B cell (primary cell): Measurements from ENCODE around the gene MFSD6L. TPM values are rescaled to one million over a fixed set of nuclear protein-coding genes. Genes with fewer than 3 reads are reported as not detected.

ENCODE experiments used
- ATAC-seq: fragments of 200-7000 bp; cut with Tn5 transposase; one replicate; pipeline ENCODE4 v1.10.0; 2021; ENCODE audit warnings: low read depth, mild to moderate bottlenecking, moderate number of reproducible peaks, moderate library complexity
- CTCF ChIA-PET: fragments of 350-600 bp; sonication (Branson Sonifier 250); formaldehyde crosslinking; loops from one replicate; lab custom pipeline; 2021; ENCODE audit warnings: antibody characterized with exemption, inconsistent platforms; lab: Charles Lee
- POLR2A ChIA-PET: fragments of 350-600 bp; sonication (Branson Sonifier 250); formaldehyde crosslinking; loops from one replicate; lab custom pipeline; 2021; ENCODE audit warnings: antibody characterized with exemption; lab: Charles Lee
- DNase-seq: peaks from one replicate; pipeline ENCODE4 v3.0.0; 2013
- H2AFZ ChIP-seq: 2 replicates; pipeline ENCODE4 v1.6.1; 2012; ENCODE audit warnings: mild to moderate bottlenecking, low read depth, low read length; ENCODE audit not compliant: insufficient read depth, poor library complexity, severe bottlenecking
- H3K27ac ChIP-seq, 2 donors: 1 replicate in 1 of 2; 2 replicates in 1 of 2; pipeline ENCODE4 v1.5.1; 2012 to 2013; ENCODE audit warnings: low read length in 2 of 2, mild to moderate bottlenecking in 2 of 2, moderate library complexity in 1 of 2
- H3K27me3 ChIP-seq, 4 experiments: fragments of 200-600 bp in 1 of 4; sonication (generic) in 1 of 4; replicated peaks in 1 of 4; 1 replicate in 2 of 4; 2 replicates in 2 of 4; pipeline versions ENCODE4 v1.6.1 to v1.7.0; 2013 to 2016; ENCODE audit warnings: low read length in 3 of 4, mild to moderate bottlenecking in 2 of 4, mixed read lengths in 1 of 4, moderate library complexity in 1 of 4; ENCODE audit not compliant: insufficient read depth in 4 of 4, control insufficient read depth in 3 of 4; ENCODE audit errors: control extremely low read depth in 1 of 4
- H3K36me3 ChIP-seq, 2 experiments: replicated peaks in 1 of 2; 1 replicate in 1 of 2; 2 replicates in 1 of 2; pipeline versions ENCODE4 v1.6.1 to v1.7.1; 2013; ENCODE audit warnings: low read length in 1 of 2; ENCODE audit not compliant: insufficient read depth in 2 of 2, control insufficient read depth in 1 of 2; ENCODE audit errors: control extremely low read depth in 1 of 2, extremely low read depth in 1 of 2
- H3K4me1 ChIP-seq, 2 donors: fragments of 200-600 bp in 1 of 2; sonication (generic) in 1 of 2; 1 replicate in 1 of 2; 2 replicates in 1 of 2; pipeline versions ENCODE4 v1.5.1 to v1.6.1; 2013 to 2017; ENCODE audit warnings: low read length in 2 of 2; ENCODE audit not compliant: control insufficient read depth in 2 of 2, insufficient read depth in 2 of 2
- H3K4me2 ChIP-seq: replicated peaks from 2 replicates; pipeline ENCODE3; 2012; ENCODE audit warnings: mild to moderate bottlenecking, low read depth, low read length; ENCODE audit not compliant: poor library complexity, severe bottlenecking
- H3K4me3 ChIP-seq, 5 experiments: fragments of 200-600 bp in 1 of 5; sonication (generic) in 1 of 5; 1 replicate in 3 of 5; 2 replicates in 2 of 5; pipeline versions ENCODE4 v1.5.1 to v1.7.0; 2011 to 2016; ENCODE audit warnings: low read length in 4 of 5, mild to moderate bottlenecking in 4 of 5, low read depth in 2 of 5, control low read depth in 1 of 5, moderate library complexity in 1 of 5; ENCODE audit not compliant: insufficient read depth in 1 of 5; ENCODE audit errors: control extremely low read depth in 1 of 5, extremely low read depth in 1 of 5
- H3K79me2 ChIP-seq: fragments of 200-600 bp; sonication (generic); one replicate; pipeline ENCODE4 v1.6.0; 2016; ENCODE audit warnings: low read length; ENCODE audit not compliant: control insufficient read depth, insufficient read depth
- H3K9ac ChIP-seq: fragments of 200-600 bp; sonication (generic); 2 replicates; pipeline ENCODE4 v1.6.1; 2017; ENCODE audit warnings: mild to moderate bottlenecking, low read length, moderate library complexity
- H3K9me3 ChIP-seq, 3 donors: one replicate each; pipeline versions ENCODE4 v1.6.1 to v1.7.1; 2013; ENCODE audit warnings: low read length in 2 of 3; ENCODE audit not compliant: control insufficient read depth in 2 of 3, insufficient read depth in 1 of 3; ENCODE audit errors: control extremely low read depth in 1 of 3
- H4K20me1 ChIP-seq: 2 replicates; pipeline ENCODE4 v1.6.0; 2012; ENCODE audit warnings: mild to moderate bottlenecking, low read length; ENCODE audit not compliant: insufficient read depth, control insufficient read depth, poor library complexity, severe bottlenecking
- H3K27ac Mint-ChIP-seq: one replicate; pipeline ENCODE4 v1.8.0; 2021; ENCODE audit warnings: mixed read lengths
- H3K27me3 Mint-ChIP-seq: one replicate; pipeline ENCODE4 v1.8.0; 2021; ENCODE audit warnings: mixed read lengths
- H3K4me1 Mint-ChIP-seq: one replicate; pipeline ENCODE4 v1.8.0; 2021; ENCODE audit warnings: mixed read lengths
- H3K4me3 Mint-ChIP-seq: one replicate; pipeline ENCODE4 v1.8.0; 2021; ENCODE audit warnings: mixed read lengths
- H3K9me3 Mint-ChIP-seq: one replicate; pipeline ENCODE4 v1.8.0; 2022; ENCODE audit warnings: mixed read lengths; ENCODE audit not compliant: insufficient read depth
- EZH2 ChIP-seq: IDR thresholded peaks from 2 replicates; pipeline ENCODE4 v1.6.1; 2012; ENCODE audit warnings: borderline replicate concordance, low read depth, mild to moderate bottlenecking, moderate library complexity, low read length; ENCODE audit not compliant: insufficient read depth, poor library complexity, severe bottlenecking
- WGBS: methylation state at CpG from one replicate; pipeline ENCODE4 v1.1.5; 2013; ENCODE audit warnings: missing lambda C conversion rate; ENCODE audit not compliant: insufficient coverage; 5-methylcytosine and 5-hydroxymethylcytosine counted together
- intact Hi-C: fragments of 100-400 bp; cut with micrococcal nuclease; formaldehyde crosslinking; loops from one replicate; pipeline ENCODE4 v1.10.0; 2022
- polyA plus RNA-seq: library from polyadenylated mRNA; depleted of rRNA; stranded (reverse); fragments of >200 nt; gene quantifications from 2 replicates; pipeline ENCODE4 v1.2.3, GENCODE V29; 2012
- total RNA-seq, 2 donors: library from RNA; stranded (reverse); fragments of 120-200 nt in 1 of 2; gene quantifications; 1 replicate in 1 of 2; 2 replicates in 1 of 2; pipeline versions ENCODE4 v1.2.3 to v1.2.4, GENCODE V29; 2013 to 2022
- TF ChIP-seq, protein P1 (sequence below): fragments of 200-600 bp; IDR thresholded peaks from one replicate; pipeline ENCODE4 v1.8.0; 2022; ENCODE audit warnings: antibody characterized with exemption, mild to moderate bottlenecking

MFSD6L gene
- total and polyA plus RNA-seq, 2 donors (not counting 1 experiment from before 2014, with no cell fraction given): 0.24 to 0.37 TPM

DNA sequence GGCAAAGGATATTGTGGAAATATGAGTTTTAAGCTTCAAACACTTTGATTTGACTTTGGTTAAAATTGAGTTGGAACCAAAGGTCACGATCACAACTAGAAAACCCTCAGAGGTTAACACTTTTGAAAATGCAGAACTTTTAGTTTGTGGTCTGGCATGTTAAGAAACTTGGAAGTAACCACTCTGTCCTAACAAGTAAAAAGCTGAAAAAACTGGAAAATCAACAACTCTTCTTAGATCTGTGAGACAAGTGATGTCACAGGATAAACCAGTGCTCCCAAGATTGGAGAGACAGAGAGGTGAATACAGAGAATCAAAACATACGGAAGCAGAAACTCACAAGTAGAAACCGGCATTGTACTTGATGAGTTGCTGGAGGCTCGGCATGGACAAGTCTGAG lies 17.4 kb downstream of the MFSD6L start:
- ChIA-PET POLR2A (no interaction called here), CTCF (interaction anchor here (1.3 to 1.9 kb wide), 2 partner anchors 114 to 371 kb away, joined by 5 read pairs; no protein-coding TSS in a partner anchor)
- H3K4me3 ChIP-seq: no peak overlapping the region
- peaks cover 3 to 6% of the 10 kb centered on the region in 2 donors for H3K4me1 ChIP-seq
- no peak overlapping the region for H3K4me3 Mint-ChIP-seq
- peaks cover 2% of the 10 kb centered on the region for H3K9me3 Mint-ChIP-seq
- H2AFZ ChIP-seq: no peak overlapping the region
- no peak overlapping the region for H3K4me2 ChIP-seq
- no peak for TF ChIP-seq EZH2
- TF ChIP-seq, protein P1, sequence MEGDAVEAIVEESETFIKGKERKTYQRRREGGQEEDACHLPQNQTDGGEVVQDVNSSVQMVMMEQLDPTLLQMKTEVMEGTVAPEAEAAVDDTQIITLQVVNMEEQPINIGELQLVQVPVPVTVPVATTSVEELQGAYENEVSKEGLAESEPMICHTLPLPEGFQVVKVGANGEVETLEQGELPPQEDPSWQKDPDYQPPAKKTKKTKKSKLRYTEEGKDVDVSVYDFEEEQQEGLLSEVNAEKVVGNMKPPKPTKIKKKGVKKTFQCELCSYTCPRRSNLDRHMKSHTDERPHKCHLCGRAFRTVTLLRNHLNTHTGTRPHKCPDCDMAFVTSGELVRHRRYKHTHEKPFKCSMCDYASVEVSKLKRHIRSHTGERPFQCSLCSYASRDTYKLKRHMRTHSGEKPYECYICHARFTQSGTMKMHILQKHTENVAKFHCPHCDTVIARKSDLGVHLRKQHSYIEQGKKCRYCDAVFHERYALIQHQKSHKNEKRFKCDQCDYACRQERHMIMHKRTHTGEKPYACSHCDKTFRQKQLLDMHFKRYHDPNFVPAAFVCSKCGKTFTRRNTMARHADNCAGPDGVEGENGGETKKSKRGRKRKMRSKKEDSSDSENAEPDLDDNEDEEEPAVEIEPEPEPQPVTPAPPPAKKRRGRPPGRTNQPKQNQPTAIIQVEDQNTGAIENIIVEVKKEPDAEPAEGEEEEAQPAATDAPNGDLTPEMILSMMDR: no peak
- H3K4me1 Mint-ChIP-seq: peaks cover 2% of the 10 kb centered on the region
- H3K27me3 Mint-ChIP-seq: peaks cover 15% of the 10 kb centered on the region
- WGBS: 90% methylated on average over 3 of the region's 4 CpGs
- H3K27ac ChIP-seq: no peak overlapping the region
- intact Hi-C loops: no loop called here
- ATAC-seq (no peak), DNase-seq (no peak)
- peaks cover 0 to 5% (median 2%) of the 10 kb centered on the region in 4 experiments for H3K27me3 ChIP-seq
- no peaks in the 10 kb centered on the region for H3K36me3 ChIP-seq
- no peaks in the 10 kb centered on the region for H3K79me2 ChIP-seq
- H3K9ac ChIP-seq: no peak overlapping the region
- no peaks in the 10 kb centered on the region for H4K20me1 ChIP-seq
- no peak overlapping the region for H3K27ac Mint-ChIP-seq
- peaks cover 0 to 1% (median 0%) of the 10 kb centered on the region in 3 donors for H3K9me3 ChIP-seq

DNA sequence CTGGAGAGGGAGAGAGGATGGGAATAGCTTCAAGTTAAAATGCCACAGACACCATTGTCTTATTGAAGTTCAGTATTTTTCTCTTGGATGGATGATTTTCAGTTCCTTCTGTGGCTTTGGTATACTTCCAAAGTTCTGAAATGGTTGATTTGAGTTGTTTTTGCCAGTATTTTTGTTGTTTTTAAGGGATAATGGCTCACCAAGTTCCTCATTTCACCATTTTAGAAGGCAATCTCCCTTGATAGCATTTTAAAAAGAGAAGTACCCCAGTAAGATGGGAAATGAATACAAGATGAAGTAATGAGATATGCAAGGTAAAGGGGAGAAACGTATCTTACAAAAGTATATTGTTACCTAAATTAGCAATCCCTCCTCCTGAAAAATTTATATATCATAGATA lies 22.3 kb downstream of the MFSD6L start:
- Histone ChIP-seq H2AFZ (no peak overlapping the region), H3K4me2 (no peak overlapping the region), H3K9me3 (peaks cover 0 to 8% (median 0%) of the 10 kb centered on the region in 3 donors), H4K20me1 (no peaks in the 10 kb centered on the region), H3K27ac (no peak overlapping the region), H3K79me2 (no peaks in the 10 kb centered on the region), H3K4me1 (no peaks in the 10 kb centered on the region), H3K9ac (no peak overlapping the region), H3K36me3 (no peaks in the 10 kb centered on the region), H3K27me3 (peaks cover 0 to 10% (median 8%) of the 10 kb centered on the region in 4 experiments), H3K4me3 (no peak overlapping the region)
- Mint-ChIP-seq H3K27me3 (peaks cover 41% of the 10 kb centered on the region), H3K4me3 (no peak overlapping the region), H3K27ac (no peak overlapping the region), H3K9me3 (no peaks in the 10 kb centered on the region), H3K4me1 (no peaks in the 10 kb centered on the region)
- POLR2A ChIA-PET: no interaction called here
- TF ChIP-seq, protein P1: no peak
- TF ChIP-seq EZH2: no peak
- DNase-seq: no peak
- intact Hi-C loops: no loop called here
- CTCF ChIA-PET: interaction anchor here (0.9 to 2.7 kb wide), 3 partner anchors 9 to 22 kb away, joined by 3 to 12 read pairs (median 4); no protein-coding TSS in a partner anchor
- WGBS: no CpG with 5 or more reads among the region's 1 CpG
- ATAC-seq: no peak
